Measurements from ENCODE around the gene AHNAK. TPM values are rescaled to one million over a fixed set of nuclear protein-coding genes. Genes with fewer than 3 reads are reported as not detected.

Gene AHNAK
- total and polyA plus RNA-seq, 2 donors (not counting 1 experiment from before 2014, with no cell fraction given), result 220 to 762 TPM

DNA sequence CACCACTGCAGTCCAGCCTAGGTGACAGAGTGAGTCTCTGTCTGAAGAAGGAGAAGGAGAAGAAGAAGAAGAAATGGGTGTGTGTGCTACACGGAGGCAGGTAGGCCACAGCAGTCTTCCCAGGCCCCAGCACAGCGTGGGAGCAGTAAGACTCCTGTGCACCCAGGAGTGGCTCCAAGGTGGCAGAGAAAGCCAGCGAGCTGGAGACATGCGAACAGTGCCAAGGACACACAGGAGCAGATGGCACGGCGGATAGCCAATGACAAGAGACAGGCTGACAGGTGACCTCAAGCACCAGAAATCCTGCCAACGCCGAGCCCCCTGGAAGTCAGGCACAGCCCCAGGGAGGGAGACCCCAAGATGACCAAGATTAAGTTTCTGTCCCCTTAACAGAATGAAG lies 136.8 kb downstream of the AHNAK start:
- no peaks in the 10 kb centered on the region for H3K9me3 ChIP-seq (ENCODE audit: control insufficient read depth, insufficient read depth, low read depth, low read length)
- no peaks in the 10 kb centered on the region for H3K79me2 ChIP-seq (ENCODE audit: control insufficient read depth, insufficient read depth, low read length)
- no peak overlapping the region for H2AFZ ChIP-seq (ENCODE audit: low read length)
- H3K4me2 ChIP-seq (ENCODE audit: extremely low read depth, insufficient read depth, low read length), result no peak overlapping the region
- no peak for DNase-seq (ENCODE audit: low read depth in 2 of 2)
- H3K27me3 ChIP-seq (ENCODE audit: control insufficient read depth, insufficient read depth, low read length), result no peaks in the 10 kb centered on the region
- TF ChIP-seq, protein P1, sequence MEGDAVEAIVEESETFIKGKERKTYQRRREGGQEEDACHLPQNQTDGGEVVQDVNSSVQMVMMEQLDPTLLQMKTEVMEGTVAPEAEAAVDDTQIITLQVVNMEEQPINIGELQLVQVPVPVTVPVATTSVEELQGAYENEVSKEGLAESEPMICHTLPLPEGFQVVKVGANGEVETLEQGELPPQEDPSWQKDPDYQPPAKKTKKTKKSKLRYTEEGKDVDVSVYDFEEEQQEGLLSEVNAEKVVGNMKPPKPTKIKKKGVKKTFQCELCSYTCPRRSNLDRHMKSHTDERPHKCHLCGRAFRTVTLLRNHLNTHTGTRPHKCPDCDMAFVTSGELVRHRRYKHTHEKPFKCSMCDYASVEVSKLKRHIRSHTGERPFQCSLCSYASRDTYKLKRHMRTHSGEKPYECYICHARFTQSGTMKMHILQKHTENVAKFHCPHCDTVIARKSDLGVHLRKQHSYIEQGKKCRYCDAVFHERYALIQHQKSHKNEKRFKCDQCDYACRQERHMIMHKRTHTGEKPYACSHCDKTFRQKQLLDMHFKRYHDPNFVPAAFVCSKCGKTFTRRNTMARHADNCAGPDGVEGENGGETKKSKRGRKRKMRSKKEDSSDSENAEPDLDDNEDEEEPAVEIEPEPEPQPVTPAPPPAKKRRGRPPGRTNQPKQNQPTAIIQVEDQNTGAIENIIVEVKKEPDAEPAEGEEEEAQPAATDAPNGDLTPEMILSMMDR (conservative IDR thresholded peaks at IDR 0.05 in 1 of 2, IDR thresholded peaks at IDR 0.05 in 1 of 2; ENCODE audit: low read depth in 1 of 2, low read length in 2 of 2), result no peak
- no peak for TF ChIP-seq EZH2 (IDR thresholded peaks at IDR 0.05; ENCODE audit: low read length, missing control alignments)
- no peak overlapping the region for H3K9ac ChIP-seq (ENCODE audit: insufficient read depth, low read length)
- H3K36me3 ChIP-seq (ENCODE audit: control insufficient read depth, insufficient read depth, low read length), result no peaks in the 10 kb centered on the region
- no peaks in the 10 kb centered on the region for H3K4me1 ChIP-seq (ENCODE audit: control insufficient read depth, extremely low read depth, insufficient read depth, low read length)
- H3K27ac ChIP-seq (ENCODE audit: insufficient read depth, low read length), result no peak overlapping the region
- no peak overlapping the region for H3K4me3 ChIP-seq (replicated peaks in 1 of 4; ENCODE audit: control extremely low read depth in 1 of 4, insufficient read depth in 1 of 4, low read depth in 3 of 4, low read length in 4 of 4)
- no peaks in the 10 kb centered on the region for H4K20me1 ChIP-seq (ENCODE audit: control insufficient read depth, extremely low read depth, insufficient read depth, low read length)

DNA sequence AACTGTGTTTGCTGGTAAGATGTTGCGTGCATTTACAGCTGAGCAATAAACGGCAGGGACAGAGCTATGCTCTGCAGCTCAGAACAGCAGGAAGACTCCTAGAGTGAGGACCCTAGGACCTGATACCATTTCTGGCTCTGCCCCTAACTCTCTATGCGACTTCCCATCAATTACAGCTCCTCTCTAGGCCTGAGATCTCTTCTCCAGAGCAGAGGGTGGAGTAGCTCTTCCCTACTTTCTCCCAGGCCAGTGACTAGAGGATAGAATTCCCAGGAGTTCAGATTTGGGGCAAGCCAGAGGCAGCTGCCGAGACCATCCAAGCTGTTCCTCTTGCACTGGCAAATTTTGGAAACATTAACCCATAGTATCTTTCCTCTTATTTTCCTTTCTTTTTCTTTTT lies 140.6 kb downstream of the AHNAK start:
- Histone ChIP-seq H3K9me3 (ENCODE audit: control insufficient read depth, insufficient read depth, low read depth, low read length) (no peaks in the 10 kb centered on the region), H2AFZ (ENCODE audit: low read length) (no peak overlapping the region), H3K27ac (ENCODE audit: insufficient read depth, low read length) (no peak overlapping the region), H3K9ac (ENCODE audit: insufficient read depth, low read length) (no peak overlapping the region), H4K20me1 (ENCODE audit: control insufficient read depth, extremely low read depth, insufficient read depth, low read length) (no peaks in the 10 kb centered on the region), H3K36me3 (ENCODE audit: control insufficient read depth, insufficient read depth, low read length) (no peaks in the 10 kb centered on the region), H3K27me3 (ENCODE audit: control insufficient read depth, insufficient read depth, low read length) (no peaks in the 10 kb centered on the region), H3K79me2 (ENCODE audit: control insufficient read depth, insufficient read depth, low read length) (no peaks in the 10 kb centered on the region), H3K4me1 (ENCODE audit: control insufficient read depth, extremely low read depth, insufficient read depth, low read length) (peaks cover 1% of the 10 kb centered on the region), H3K4me2 (ENCODE audit: extremely low read depth, insufficient read depth, low read length) (no peak overlapping the region), H3K4me3 (replicated peaks in 1 of 4; ENCODE audit: control extremely low read depth in 1 of 4, insufficient read depth in 1 of 4, low read depth in 3 of 4, low read length in 4 of 4) (no peak overlapping the region)
- TF ChIP-seq, protein P1 (conservative IDR thresholded peaks at IDR 0.05 in 1 of 2, IDR thresholded peaks at IDR 0.05 in 1 of 2; ENCODE audit: low read depth in 1 of 2, low read length in 2 of 2), result no peak
- TF ChIP-seq EZH2 (IDR thresholded peaks at IDR 0.05; ENCODE audit: low read length, missing control alignments), result no peak
- no peak for DNase-seq (ENCODE audit: low read depth in 2 of 2)

DNA sequence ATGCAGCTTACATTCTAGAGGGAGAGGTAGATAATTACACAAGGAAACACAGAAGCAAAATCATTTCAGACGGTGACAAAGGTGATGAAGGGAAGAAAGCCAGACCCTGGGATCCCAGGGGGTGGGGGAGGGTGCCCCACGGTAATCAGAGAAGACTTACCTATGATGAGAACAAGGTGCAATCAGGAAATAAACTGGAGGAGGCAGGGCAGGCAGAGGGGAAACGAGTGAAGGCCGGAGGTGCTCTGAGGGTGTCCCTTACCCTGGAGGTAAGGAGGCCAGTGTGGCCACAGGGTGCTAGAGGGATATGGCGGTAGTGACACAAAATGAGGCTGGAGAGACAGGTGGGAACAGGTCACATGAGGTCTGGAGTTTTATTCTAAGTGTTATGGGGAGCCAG lies 141.7 kb downstream of the AHNAK start:
- TF ChIP-seq, protein P1 (conservative IDR thresholded peaks at IDR 0.05 in 1 of 2, IDR thresholded peaks at IDR 0.05 in 1 of 2; ENCODE audit: low read depth in 1 of 2, low read length in 2 of 2), result no peak
- no peak for TF ChIP-seq EZH2 (IDR thresholded peaks at IDR 0.05; ENCODE audit: low read length, missing control alignments)
- no peak overlapping the region for H3K4me3 ChIP-seq (replicated peaks in 1 of 4; ENCODE audit: control extremely low read depth in 1 of 4, insufficient read depth in 1 of 4, low read depth in 3 of 4, low read length in 4 of 4)

More for the DNA sequence above, 141.7 kb downstream of the AHNAK start:
- H3K9me3 ChIP-seq (ENCODE audit: control insufficient read depth, insufficient read depth, low read depth, low read length), result no peaks in the 10 kb centered on the region
- H3K79me2 ChIP-seq (ENCODE audit: control insufficient read depth, insufficient read depth, low read length), result no peaks in the 10 kb centered on the region
- no peak for DNase-seq (ENCODE audit: low read depth in 2 of 2)
- no peak overlapping the region for H3K4me2 ChIP-seq (ENCODE audit: extremely low read depth, insufficient read depth, low read length)
- no peak overlapping the region for H3K27ac ChIP-seq (ENCODE audit: insufficient read depth, low read length)
- no peak overlapping the region for H2AFZ ChIP-seq (ENCODE audit: low read length)
- H4K20me1 ChIP-seq (ENCODE audit: control insufficient read depth, extremely low read depth, insufficient read depth, low read length), result no peaks in the 10 kb centered on the region
- no peaks in the 10 kb centered on the region for H3K27me3 ChIP-seq (ENCODE audit: control insufficient read depth, insufficient read depth, low read length)
- no peak overlapping the region for H3K9ac ChIP-seq (ENCODE audit: insufficient read depth, low read length)
- H3K4me1 ChIP-seq (ENCODE audit: control insufficient read depth, extremely low read depth, insufficient read depth, low read length), result peaks cover 11% of the 10 kb centered on the region
- H3K36me3 ChIP-seq (ENCODE audit: control insufficient read depth, insufficient read depth, low read length), result no peaks in the 10 kb centered on the region

Data from fibroblast of lung (primary cell).